ENCODE measurements around the gene FNIP2.
"Not testable (repeated sequence)": the region's sequence is repeated elsewhere in the genome, so short reads cannot be mapped to it uniquely, and the experiment has no call there.

FNIP2 gene

DNA sequence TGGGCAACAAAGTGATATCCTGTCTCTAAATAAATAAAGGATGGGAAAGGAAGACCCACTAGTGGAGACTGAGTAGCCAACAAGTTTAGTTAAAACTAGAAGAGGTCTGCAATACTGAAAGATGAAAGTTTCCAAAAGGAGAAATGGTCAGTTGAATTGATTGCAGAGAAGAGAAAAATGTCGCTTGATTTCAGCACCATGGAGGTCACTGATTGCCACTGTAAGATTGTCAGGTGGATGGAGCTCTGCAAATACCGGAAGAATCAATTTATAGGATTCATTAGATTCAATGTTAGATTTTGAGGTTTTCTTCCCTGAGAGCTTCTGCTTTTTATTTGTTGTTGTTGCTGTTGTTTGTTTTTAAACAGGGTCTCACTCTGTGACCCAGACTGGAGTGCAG, 5.4 kb upstream of the FNIP2 start:
- DNase-seq: no peak

DNA sequence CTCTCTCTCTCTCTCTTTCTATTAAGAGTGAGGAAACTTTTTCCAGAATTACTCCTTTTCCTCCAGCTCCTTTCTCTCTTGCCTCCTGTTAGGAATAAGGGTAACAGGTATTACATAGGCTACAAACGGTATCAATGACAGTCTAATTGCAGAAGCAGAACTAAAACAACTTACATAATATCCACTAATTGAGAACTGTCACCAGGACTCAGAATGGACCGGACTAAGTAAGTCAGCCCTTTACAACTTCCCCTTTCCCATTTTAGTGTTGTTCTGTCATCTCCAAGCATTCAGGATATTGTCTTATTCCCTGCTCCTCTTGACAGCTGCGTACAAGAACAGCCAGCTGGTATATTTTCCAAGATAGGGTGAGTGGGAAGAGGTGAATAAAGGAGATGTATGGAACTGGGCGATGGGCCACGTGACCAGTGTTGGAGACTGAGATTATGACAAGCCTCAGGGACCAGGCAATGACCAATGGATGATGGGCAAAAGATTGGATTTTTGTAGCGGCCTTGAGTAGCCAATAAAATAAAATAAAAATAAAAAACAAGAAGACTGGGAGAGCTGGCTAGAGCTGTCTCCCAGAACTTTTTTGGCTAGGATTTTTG, 2.3 kb upstream of the FNIP2 start:
- no peak for DNase-seq

DNA sequence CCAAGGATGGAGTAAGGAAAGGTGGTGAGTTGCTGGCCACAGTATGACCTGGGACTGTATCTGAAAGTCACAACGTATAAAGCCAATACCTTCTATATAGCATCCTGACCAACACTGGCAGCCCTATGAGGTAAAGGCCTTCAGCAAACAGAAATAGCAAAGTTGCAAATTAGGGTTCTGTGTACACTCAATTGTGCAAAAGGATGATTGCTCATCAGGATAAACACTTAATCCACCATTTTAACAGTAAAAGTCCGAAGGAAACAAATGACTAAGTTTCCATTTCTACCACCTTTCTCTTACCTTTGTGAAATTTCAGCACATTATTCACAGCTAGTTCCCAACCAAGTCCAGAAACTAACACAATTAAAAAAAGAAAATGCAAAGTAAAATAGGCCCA, 1.4 kb upstream of the FNIP2 start:
- no peak for DNase-seq

DNA sequence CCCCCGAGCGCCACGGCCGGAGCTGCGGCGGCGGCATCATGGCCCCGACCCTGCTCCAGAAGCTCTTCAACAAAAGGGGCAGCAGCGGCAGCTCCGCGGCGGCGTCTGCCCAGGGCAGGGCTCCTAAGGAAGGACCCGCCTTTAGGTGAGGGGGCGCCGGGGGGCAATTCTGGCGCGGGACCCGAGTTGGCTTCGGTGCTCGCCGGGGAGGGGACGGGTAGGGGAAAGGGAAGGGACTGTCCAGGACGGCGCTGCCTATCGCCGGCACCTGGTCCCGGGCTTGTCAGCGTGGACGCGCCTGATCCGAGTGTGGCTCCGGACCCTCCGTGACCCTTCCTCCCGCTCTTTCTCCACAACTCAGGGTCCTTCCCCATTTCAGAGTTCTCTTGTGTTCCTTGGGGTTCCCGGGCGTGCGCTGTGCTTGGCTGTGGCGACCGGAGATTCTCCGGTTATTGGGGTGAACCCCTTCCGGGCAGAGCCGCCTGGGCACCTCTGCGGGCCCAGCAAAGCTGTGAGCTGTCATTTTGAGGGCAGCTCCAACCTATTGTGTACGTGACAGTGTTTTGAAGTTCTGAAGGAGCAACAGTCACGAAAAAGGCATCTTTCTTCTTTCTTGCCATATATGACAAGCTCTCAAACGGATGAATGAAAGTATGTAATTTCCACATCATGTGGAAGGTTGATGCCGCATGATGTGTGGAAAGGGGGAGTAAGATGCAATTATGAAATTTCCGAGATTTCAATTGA, 522 bp downstream of the FNIP2 start:
- DNase-seq: peak; percentile 28

DNA sequence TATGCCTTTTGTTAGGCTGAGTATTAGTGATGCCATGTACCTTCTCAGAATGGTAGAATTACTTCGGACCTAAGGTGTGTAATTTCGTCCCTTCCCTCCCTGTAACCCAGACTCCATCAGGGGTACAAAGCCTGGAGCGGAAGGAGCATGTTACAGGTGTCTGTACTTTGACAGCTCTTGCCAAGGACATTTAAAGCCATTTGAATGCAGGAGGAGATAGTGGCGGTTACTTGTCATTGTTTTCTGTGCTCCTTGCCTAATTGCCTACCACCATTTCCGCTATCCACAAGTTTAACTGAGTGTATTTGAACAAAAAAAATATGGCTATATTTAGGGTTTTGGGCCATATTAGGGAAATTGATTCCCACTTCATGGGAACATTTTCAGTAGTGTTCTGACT, 1.8 kb downstream of the FNIP2 start:
- DNase-seq: no peak

DNA sequence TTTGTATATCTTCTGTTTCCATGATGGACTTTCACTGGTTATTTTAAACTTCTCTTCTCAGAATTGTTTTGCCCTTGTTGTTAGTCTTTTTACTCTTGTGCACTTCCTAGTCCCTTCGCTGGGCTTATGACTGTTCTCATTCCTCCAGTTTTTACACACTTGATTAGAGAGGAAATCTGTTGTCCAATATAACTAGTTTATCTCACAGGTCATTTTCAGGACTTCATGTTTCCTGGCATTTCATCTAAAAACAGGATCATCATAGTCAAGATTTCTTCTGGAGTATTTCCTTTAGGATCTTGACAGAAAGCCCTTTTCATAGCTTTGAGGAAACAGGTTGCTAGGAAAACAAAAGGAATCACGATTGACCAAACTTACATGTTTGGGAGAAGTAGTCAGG, 3.0 kb downstream of the FNIP2 start:
- no peak for DNase-seq

DNA sequence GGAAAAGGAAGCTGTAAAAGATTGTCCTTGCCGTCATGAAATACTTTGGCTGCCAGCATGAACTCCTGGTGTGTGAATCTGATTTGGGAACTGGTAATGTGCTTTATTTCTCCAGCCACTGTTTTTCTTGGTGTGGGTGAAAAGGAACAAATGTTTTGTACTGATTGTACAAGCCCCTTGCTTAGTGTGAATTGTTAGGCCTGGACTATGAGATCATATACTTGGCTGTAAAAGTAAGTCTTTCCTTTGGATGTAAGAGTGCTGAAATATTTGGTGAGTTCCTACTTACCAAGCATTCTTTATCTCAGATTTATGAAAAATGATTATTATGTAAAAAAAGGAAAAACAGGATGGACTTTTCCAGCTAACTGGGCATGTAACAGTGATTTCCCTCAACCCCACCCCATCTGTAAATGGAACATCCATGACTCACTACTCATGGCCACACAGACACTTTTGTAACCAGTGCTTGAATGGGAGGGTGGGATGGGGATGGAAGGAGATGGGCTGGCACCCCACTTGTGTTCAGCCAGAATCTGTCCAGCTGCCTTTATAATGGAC, 6.3 kb downstream of the FNIP2 start:
- DNase-seq: no peak

GRCh38 chr4:158776106-158776505, 7.3 kb downstream of the FNIP2 start:
- no peak for DNase-seq

GRCh38 chr4:158777423-158778155, 8.8 kb downstream of the FNIP2 start:
- DNase-seq: no peak

GRCh38 chr4:158778156-158778711, 9.4 kb downstream of the FNIP2 start:
- DNase-seq: no peak

DNA sequence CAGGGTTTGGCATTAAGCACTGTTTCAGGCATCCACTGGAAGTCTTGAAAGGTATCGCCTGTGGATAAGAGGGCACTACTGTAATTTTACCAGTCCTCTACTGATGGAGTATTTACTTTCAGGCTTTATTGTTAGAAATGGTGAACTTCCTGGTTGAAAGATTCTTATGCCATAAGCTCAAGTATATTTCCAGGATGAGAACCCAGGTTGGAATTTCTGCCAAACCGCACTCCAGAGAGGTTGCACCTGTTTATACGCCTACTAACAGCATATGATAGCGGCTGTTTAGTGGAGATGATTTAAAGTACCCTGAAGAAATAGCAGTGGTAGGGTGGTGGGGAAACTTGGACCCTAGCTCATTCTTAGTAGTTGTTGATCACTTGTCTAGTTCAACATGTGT, 9.9 kb downstream of the FNIP2 start:
- DNase-seq: no peak

- DNase-seq: no peak
Observed at GRCh38 chr4:158781963-158782362, 13.1 kb downstream of the FNIP2 start.

- DNase-seq: no peak
Observed at GRCh38 chr4:158782551-158783360, 13.9 kb downstream of the FNIP2 start.

DNA sequence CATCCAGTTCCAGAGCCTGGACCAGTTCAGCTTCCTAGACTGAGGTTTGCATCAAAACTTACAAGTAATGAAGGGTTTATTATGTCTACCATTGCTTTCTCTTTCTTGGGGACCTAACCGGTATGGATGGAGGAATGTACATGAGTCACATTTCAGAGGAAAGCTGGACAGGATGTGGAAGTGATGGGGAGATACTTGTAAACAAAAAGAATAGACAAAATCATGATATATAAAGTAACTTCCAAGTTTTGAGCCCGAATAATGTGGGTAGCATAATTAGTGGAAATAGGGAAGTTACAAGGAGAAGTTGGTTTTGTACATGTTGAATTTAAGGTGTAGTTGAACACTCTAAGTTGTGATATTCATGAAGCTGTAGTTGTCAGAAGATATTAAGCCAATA, 15.0 kb downstream of the FNIP2 start:
- no peak for DNase-seq

DNA sequence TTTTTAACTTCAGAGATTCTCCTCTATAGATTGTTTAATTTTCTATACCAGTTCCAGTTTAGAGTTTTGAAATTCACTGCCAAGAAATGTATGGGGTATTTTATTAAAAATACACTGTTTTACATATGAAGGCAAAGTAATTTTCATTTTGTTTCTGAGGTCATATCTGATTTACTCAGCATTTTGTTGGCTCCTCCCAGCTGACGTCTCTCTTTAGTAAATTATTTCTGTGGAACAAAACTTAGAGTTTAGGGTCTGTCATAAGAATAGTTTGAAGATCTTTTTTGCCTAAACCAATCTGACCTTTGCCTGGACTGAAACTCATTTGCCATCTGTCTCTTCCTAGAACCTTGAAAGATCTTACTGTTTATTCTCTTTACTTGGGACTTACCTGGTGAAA, 16.9 kb downstream of the FNIP2 start:
- DNase-seq: no peak

DNA sequence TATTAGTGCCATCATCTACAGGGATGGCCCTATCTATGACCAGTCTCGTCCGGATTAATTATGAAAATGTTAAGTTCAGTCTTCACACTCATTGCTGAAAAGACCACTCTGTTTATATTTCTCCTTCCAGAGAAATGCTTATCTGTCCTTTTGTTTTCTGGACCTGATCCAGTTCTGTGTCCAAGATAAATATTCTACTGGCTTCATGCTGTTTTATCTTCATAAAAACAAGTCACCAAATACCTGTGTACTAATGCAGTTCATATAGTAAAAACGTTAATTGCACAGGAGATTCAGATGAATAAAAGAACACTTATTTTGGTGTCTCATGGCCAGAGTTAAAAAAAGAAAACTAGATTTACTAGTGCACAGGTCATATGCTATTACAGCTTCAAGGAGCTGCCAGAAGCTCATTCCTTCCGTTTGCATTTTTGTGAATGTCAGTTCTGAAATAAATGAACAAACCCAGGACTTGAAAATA, 17.3 kb downstream of the FNIP2 start:
- no peak for DNase-seq

DNA sequence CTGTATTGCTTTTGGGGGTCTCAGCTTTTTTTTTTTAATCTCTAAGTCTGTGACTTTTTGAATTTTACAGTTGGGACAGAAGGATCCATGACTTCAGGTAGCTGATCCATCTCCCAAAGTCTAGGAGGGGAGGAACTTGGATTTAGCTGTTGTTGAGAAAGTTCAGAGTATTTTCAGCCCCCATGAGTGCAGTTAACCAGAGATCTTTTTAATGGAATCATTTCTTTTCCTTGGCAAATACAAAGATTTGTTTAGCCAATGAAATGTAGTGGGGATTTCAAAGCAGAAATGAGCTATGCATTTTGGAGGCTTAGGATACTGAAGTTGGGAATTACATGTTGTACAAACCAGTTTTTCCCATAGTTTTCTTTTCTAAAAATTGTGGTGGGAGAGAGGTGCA, 18.1 kb downstream of the FNIP2 start:
- no peak for DNase-seq

DNA sequence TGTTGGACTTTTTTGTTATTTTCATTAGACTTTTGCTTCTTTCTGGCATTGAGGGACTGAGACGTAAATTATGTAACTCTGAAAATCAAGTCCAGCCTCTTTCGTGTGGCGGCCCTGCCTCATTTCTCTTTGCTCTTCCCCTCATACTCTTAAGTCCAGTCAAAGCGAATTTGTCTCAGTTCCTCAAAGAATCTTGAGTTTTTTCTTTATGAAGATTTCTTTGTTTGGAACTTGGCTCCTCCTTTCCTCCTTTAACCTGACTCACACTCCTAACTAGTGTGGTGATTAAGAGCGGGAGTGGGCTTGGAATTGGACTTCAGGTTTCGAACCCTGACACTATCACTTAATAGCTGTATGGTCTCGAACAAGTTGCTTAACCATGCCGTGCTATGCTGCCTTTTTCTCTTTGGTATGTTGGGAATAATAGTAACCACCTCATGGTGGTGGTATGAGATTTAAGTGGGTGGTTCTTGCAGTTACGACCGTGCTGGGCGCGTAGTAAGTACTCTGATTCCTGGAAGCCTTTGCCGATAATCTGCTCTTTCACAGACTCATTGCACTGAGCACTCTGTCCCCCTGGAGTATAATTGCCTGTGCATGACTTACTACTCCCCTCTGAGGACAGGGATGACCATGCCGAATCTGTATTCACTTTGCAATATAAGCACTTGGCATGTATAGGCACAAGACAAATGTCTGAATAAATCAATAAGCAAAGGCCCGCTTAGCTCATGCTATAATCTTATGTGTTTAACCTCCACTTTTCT, 19.1 kb downstream of the FNIP2 start:
- DNase-seq: no peak

- no peak for DNase-seq
Observed at GRCh38 chr4:158788516-158788915, 19.7 kb downstream of the FNIP2 start.

- no peak for DNase-seq
Observed at GRCh38 chr4:158789853-158790252, 21.0 kb downstream of the FNIP2 start.

DNA sequence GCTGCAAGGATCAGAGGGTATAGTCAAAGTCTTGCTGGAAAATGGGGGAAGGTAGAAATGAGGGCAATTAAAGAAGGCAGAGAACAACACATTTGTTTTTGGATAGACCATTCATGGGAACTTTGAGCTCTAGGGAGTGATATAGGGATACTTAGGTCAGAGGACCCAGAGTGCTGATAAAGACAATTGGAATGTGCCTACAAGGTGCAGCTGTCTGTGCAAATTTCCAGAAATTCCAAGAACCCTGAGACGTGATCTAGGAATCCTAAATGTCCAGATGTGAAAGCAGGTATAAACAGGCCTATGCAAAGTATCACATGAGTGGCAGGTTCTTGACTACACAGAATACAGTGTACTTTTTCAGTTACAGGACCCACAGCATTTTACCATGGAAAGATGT, 24.2 kb downstream of the FNIP2 start:
- no peak for DNase-seq

DNA sequence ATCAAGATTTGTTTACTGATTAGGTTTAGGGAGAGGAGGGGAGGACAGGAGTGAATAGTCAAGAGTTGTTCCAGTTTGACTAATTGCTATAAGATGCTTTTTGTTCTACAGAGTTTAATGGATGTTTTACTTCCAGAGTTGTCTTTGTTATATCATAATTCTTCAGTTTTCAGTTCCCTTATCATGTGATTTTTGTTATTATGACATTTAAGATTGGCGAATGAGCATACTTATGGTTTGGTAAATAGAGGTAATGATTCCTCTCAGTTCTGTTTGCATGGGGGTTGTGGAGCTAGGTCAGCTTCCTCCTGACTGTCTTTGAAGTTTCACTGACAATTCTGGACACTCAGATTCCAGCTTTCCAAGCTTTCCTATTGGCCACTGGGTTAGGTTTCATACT, 24.6 kb downstream of the FNIP2 start:
- DNase-seq: not testable (repeated sequence)

Measured in T-helper 9 cell (primary cell).